ENCODE measurements around the gene ITGA2.

ITGA2 gene

GRCh38 chr5:53022930-53023511 lies 33.9 kb downstream of the ITGA2 start:
- no peak for DNase-seq (ENCODE audit: low read depth in 1 of 2, low spot score in 1 of 2)
- TF ChIP-seq GABPA (IDR thresholded peaks at IDR 0.05; ENCODE audit: low read depth), result no peak
- no peak for TF ChIP-seq SPI1 (IDR thresholded peaks at IDR 0.05; ENCODE audit: borderline replicate concordance, low read depth)
- Histone ChIP-seq H3K27ac (replicated peaks) (no peak overlapping the region), H3K4me3 (replicated peaks; ENCODE audit: insufficient read depth, low read length) (no peak overlapping the region), H3K27me3 (ENCODE audit: insufficient read depth, poor library complexity, severe bottlenecking) (no peaks in the 10 kb centered on the region)

- Histone ChIP-seq H3K27me3 (ENCODE audit: insufficient read depth, poor library complexity, severe bottlenecking) (no peaks in the 10 kb centered on the region), H3K27ac (replicated peaks) (no peak overlapping the region), H3K4me3 (replicated peaks; ENCODE audit: insufficient read depth, low read length) (no peak overlapping the region)
- TF ChIP-seq POLR2AphosphoS5 (IDR thresholded peaks at IDR 0.05; ENCODE audit: low read depth) (no peak), REST (IDR thresholded peaks at IDR 0.05; ENCODE audit: insufficient replicate concordance, low read depth) (no peak), CTCF (IDR thresholded peaks at IDR 0.05; ENCODE audit: insufficient read depth, low read length) (no peak), GABPA (IDR thresholded peaks at IDR 0.05; ENCODE audit: low read depth) (no peak), SPI1 (IDR thresholded peaks at IDR 0.05; ENCODE audit: borderline replicate concordance, low read depth) (no peak)
- DNase-seq (ENCODE audit: low read depth in 1 of 2, low spot score in 1 of 2), result no peak
These were observed 34.8 kb downstream of the ITGA2 start for GRCh38 chr5:53023969-53024368.

- no peaks in the 10 kb centered on the region for H3K27me3 ChIP-seq (ENCODE audit: insufficient read depth, poor library complexity, severe bottlenecking)
- H3K27ac ChIP-seq (replicated peaks), result no peak overlapping the region
- TF ChIP-seq SPI1 (IDR thresholded peaks at IDR 0.05; ENCODE audit: borderline replicate concordance, low read depth), result no peak
- TF ChIP-seq REST (IDR thresholded peaks at IDR 0.05; ENCODE audit: insufficient replicate concordance, low read depth), result no peak
- no peak for TF ChIP-seq CTCF (IDR thresholded peaks at IDR 0.05; ENCODE audit: insufficient read depth, low read length)
- no peak for TF ChIP-seq GABPA (IDR thresholded peaks at IDR 0.05; ENCODE audit: low read depth)
- no peak for TF ChIP-seq POLR2AphosphoS5 (IDR thresholded peaks at IDR 0.05; ENCODE audit: low read depth)
- no peak for DNase-seq (ENCODE audit: low read depth in 1 of 2, low spot score in 1 of 2)
- no peak overlapping the region for H3K4me3 ChIP-seq (replicated peaks; ENCODE audit: insufficient read depth, low read length)
These were observed 35.4 kb downstream of the ITGA2 start for GRCh38 chr5:53024535-53024934.

- Histone ChIP-seq H3K27me3 (ENCODE audit: insufficient read depth, poor library complexity, severe bottlenecking) (no peaks in the 10 kb centered on the region), H3K4me3 (replicated peaks; ENCODE audit: insufficient read depth, low read length) (no peak overlapping the region), H3K27ac (replicated peaks) (no peak overlapping the region)
- no peak for DNase-seq (ENCODE audit: low read depth in 1 of 2, low spot score in 1 of 2)
- TF ChIP-seq GABPA (IDR thresholded peaks at IDR 0.05; ENCODE audit: low read depth) (no peak), SPI1 (IDR thresholded peaks at IDR 0.05; ENCODE audit: borderline replicate concordance, low read depth) (no peak), CTCF (IDR thresholded peaks at IDR 0.05; ENCODE audit: insufficient read depth, low read length) (no peak), POLR2AphosphoS5 (IDR thresholded peaks at IDR 0.05; ENCODE audit: low read depth) (no peak), REST (IDR thresholded peaks at IDR 0.05; ENCODE audit: insufficient replicate concordance, low read depth) (no peak)
These were observed 36.3 kb downstream of the ITGA2 start for GRCh38 chr5:53025487-53025886.
